ENCODE results near the gene SHTN1.
A peak's percentile ranks its signal among the peaks of the same experiment; 100 is the strongest.

Gene SHTN1
- total RNA-seq, result 0 to 1.8 (median 0.65) reads per million in 4 donors

- peak in 3 of 5 donors; percentile 1 to 19 (median 14) for DNase-seq
These were observed at the start of gene SHTN1 for GRCh38 chr10:117005026-117005526. TSS of gene SHTN1 (minus strand) at chr10:117005187. CDS start at chr10:117005079, 108 bp downstream.

- DNase-seq, result no peak
These were observed 48.5 kb upstream of the SHTN1 start for GRCh38 chr10:117053482-117053881.

- DNase-seq, result no peak
These were observed 43.0 kb upstream of the SHTN1 start for GRCh38 chr10:117047947-117048346.

- DNase-seq, result no peak
These were observed 11.3 kb upstream of the SHTN1 start for GRCh38 chr10:117016266-117016665.

GRCh38 chr10:117014835-117015234 is 9.8 kb upstream of the SHTN1 start:
- no peak for DNase-seq

- no peak for DNase-seq
These were observed 2.1 kb upstream of the SHTN1 start for GRCh38 chr10:117007080-117007479.

- DNase-seq, result no peak
These were observed 604 bp upstream of the SHTN1 start for GRCh38 chr10:117005527-117006055.

- no peak for DNase-seq
These were observed 561 bp downstream of the SHTN1 start for GRCh38 chr10:117004227-117005025.

GRCh38 chr10:117003336-117003735 is 1.7 kb downstream of the SHTN1 start:
- DNase-seq, result no peak

- DNase-seq, result no peak
These were observed 2.8 kb downstream of the SHTN1 start for GRCh38 chr10:117002206-117002605.

GRCh38 chr10:117001144-117001543 is 3.8 kb downstream of the SHTN1 start:
- DNase-seq, result no peak

GRCh38 chr10:117000580-117000979 is 4.4 kb downstream of the SHTN1 start:
- no peak for DNase-seq

GRCh38 chr10:116998172-116998571 is 6.8 kb downstream of the SHTN1 start:
- DNase-seq, result no peak

GRCh38 chr10:116997015-116997414 is 8.0 kb downstream of the SHTN1 start:
- no peak for DNase-seq

GRCh38 chr10:116995648-116996047 is 9.3 kb downstream of the SHTN1 start:
- DNase-seq, result no peak

GRCh38 chr10:116994113-116994890 is 10.7 kb downstream of the SHTN1 start:
- DNase-seq, result no peak

- DNase-seq, result no peak
These were observed 11.4 kb downstream of the SHTN1 start for GRCh38 chr10:116993610-116994009.

GRCh38 chr10:116992183-116992582 is 12.8 kb downstream of the SHTN1 start:
- no peak for DNase-seq

- no peak for DNase-seq
These were observed 14.6 kb downstream of the SHTN1 start for GRCh38 chr10:116990276-116990800.

- no peak for DNase-seq
These were observed 15.5 kb downstream of the SHTN1 start for GRCh38 chr10:116989439-116989838.

- no peak for DNase-seq
These were observed 16.7 kb downstream of the SHTN1 start for GRCh38 chr10:116988311-116988710.

- DNase-seq, result no peak
These were observed 19.4 kb downstream of the SHTN1 start for GRCh38 chr10:116985611-116986010.
